Activated CD4-positive, alpha-beta memory T cell treated with anti-CD3 and anti-CD28 coated beads, Interleukin-2, amount 10 ng/mL, durations not matched to agents 7 days and 5 days (primary cell): ENCODE results near the gene MYT1. TPM values are rescaled to one million over a fixed set of nuclear protein-coding genes. Genes with fewer than 3 reads are reported as not detected.

ENCODE experiments used
- CTCF ChIA-PET: fragments of 350-600 bp; sonication (Branson Sonifier 250); formaldehyde crosslinking; loops from one replicate; lab custom pipeline; 2021; ENCODE audit warnings: antibody characterized with exemption, inconsistent platforms; lab: Charles Lee
- POLR2A ChIA-PET: fragments of 350-600 bp; sonication (Branson Sonifier 250); formaldehyde crosslinking; loops from one replicate; lab custom pipeline; 2021; ENCODE audit warnings: antibody characterized with exemption; lab: Charles Lee
- DNase-seq: peaks from one replicate; pipeline ENCODE4 v3.0.0-alpha.2; 2020
- H3K27ac Mint-ChIP-seq: one replicate; pipeline ENCODE4 v1.8.0; 2021; ENCODE audit warnings: mild to moderate bottlenecking, mixed read lengths
- H3K27me3 Mint-ChIP-seq: one replicate; pipeline ENCODE4 v1.8.0; 2021; ENCODE audit warnings: mixed read lengths
- H3K36me3 Mint-ChIP-seq: one replicate; pipeline ENCODE4 v1.8.0; 2021; ENCODE audit warnings: low read depth, mixed read lengths
- H3K4me1 Mint-ChIP-seq: one replicate; pipeline ENCODE4 v1.8.0; 2021; ENCODE audit warnings: mixed read lengths
- H3K4me3 Mint-ChIP-seq: one replicate; pipeline ENCODE4 v1.8.0; 2021; ENCODE audit warnings: mild to moderate bottlenecking, mixed read lengths
- H3K9me3 Mint-ChIP-seq: one replicate; pipeline ENCODE4 v1.8.0; 2021; ENCODE audit warnings: mixed read lengths
- total RNA-seq, 2 experiments: library from RNA; stranded (reverse); gene quantifications; one replicate each; pipeline ENCODE4 v1.2.3, GENCODE V29; 2021

The MYT1 gene
- total RNA-seq, 2 experiments from 2014 or later = not detected

DNA sequence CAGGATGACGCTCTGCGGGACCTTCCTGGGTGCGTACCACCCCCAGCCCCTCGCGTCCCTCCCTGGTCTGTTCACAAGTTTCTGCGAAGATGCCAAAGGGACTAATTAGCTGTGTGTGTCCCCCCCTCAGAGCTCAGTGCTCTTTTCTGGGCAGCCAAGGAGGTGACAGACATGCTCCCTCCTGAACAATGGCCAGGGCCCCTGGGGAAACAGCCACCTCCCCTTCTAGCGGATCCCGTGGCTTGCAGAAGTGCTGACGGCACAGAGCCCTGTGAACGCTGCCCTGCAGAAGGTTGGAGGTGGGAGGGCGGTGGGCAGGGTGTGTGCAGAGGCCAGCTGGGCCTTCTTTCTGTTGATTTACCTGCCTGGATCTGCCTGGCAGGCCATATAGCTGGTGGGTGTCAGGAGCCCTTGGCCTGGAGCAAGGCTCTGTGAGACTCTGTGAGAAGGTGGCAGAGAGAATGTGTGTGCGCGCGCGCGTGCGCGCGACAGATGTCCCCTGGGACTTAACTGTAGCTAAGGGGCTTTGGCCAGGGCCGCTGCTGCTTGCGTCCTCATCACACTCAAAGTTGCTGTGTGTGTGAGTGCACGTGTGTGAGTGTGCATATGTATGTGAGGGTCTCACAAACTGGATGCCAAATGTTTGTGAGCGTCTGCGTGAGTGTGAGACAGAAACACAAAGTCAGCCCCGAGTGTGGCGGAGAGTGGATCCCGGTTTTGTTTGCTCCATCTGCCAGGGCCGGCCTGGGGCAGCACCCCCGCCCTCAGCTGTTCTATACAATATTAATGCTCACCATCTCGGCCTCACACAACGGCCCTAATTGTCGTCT lies 3.5 kb upstream of the MYT1 start:
- ChIA-PET CTCF (no interaction called here), POLR2A (no interaction called here)
- DNase-seq = no peak
- Mint-ChIP-seq H3K4me3 (no peak overlapping the region), H3K9me3 (no peaks in the 10 kb centered on the region), H3K36me3 (no peaks in the 10 kb centered on the region), H3K4me1 (no peaks in the 10 kb centered on the region), H3K27ac (no peak overlapping the region), H3K27me3 (peaks cover 45% of the 10 kb centered on the region)

GRCh38 chr20:64161356-64162238 lies 2.7 kb upstream of the MYT1 start:
- ChIA-PET POLR2A (no interaction called here), CTCF (no interaction called here)
- Mint-ChIP-seq H3K9me3 (no peaks in the 10 kb centered on the region), H3K27ac (no peak overlapping the region), H3K36me3 (no peaks in the 10 kb centered on the region), H3K27me3 (peaks cover 45% of the 10 kb centered on the region), H3K4me3 (no peak overlapping the region), H3K4me1 (no peaks in the 10 kb centered on the region)
- peak; percentile 27 for DNase-seq

- H3K36me3 Mint-ChIP-seq = no peaks in the 10 kb centered on the region
- no peaks in the 10 kb centered on the region for H3K9me3 Mint-ChIP-seq
- no peak for DNase-seq
- no peak overlapping the region for H3K4me3 Mint-ChIP-seq
- no peak overlapping the region for H3K27ac Mint-ChIP-seq
- peaks cover 46% of the 10 kb centered on the region for H3K27me3 Mint-ChIP-seq
- no peaks in the 10 kb centered on the region for H3K4me1 Mint-ChIP-seq
- ChIA-PET POLR2A (no interaction called here), CTCF (no interaction called here)
Observed at GRCh38 chr20:64162239-64162910, 1.9 kb upstream of the MYT1 start.

- POLR2A ChIA-PET = no interaction called here
- Mint-ChIP-seq H3K27ac (no peak overlapping the region), H3K9me3 (no peaks in the 10 kb centered on the region), H3K36me3 (no peaks in the 10 kb centered on the region), H3K27me3 (peaks cover 51% of the 10 kb centered on the region), H3K4me1 (no peaks in the 10 kb centered on the region), H3K4me3 (no peak overlapping the region)
- DNase-seq = no peak
- CTCF ChIA-PET = no interaction called here
Observed at GRCh38 chr20:64163776-64164122, 503 bp upstream of the MYT1 start.

GRCh38 chr20:64165866-64166600 lies 1.8 kb downstream of the MYT1 start:
- DNase-seq = no peak
- H3K4me3 Mint-ChIP-seq = no peak overlapping the region
- H3K9me3 Mint-ChIP-seq = no peaks in the 10 kb centered on the region
- POLR2A ChIA-PET = no interaction called here
- no peaks in the 10 kb centered on the region for H3K36me3 Mint-ChIP-seq
- H3K4me1 Mint-ChIP-seq = no peaks in the 10 kb centered on the region
- no peak overlapping the region for H3K27ac Mint-ChIP-seq
- CTCF ChIA-PET = no interaction called here
- H3K27me3 Mint-ChIP-seq = peaks cover 42% of the 10 kb centered on the region

DNA sequence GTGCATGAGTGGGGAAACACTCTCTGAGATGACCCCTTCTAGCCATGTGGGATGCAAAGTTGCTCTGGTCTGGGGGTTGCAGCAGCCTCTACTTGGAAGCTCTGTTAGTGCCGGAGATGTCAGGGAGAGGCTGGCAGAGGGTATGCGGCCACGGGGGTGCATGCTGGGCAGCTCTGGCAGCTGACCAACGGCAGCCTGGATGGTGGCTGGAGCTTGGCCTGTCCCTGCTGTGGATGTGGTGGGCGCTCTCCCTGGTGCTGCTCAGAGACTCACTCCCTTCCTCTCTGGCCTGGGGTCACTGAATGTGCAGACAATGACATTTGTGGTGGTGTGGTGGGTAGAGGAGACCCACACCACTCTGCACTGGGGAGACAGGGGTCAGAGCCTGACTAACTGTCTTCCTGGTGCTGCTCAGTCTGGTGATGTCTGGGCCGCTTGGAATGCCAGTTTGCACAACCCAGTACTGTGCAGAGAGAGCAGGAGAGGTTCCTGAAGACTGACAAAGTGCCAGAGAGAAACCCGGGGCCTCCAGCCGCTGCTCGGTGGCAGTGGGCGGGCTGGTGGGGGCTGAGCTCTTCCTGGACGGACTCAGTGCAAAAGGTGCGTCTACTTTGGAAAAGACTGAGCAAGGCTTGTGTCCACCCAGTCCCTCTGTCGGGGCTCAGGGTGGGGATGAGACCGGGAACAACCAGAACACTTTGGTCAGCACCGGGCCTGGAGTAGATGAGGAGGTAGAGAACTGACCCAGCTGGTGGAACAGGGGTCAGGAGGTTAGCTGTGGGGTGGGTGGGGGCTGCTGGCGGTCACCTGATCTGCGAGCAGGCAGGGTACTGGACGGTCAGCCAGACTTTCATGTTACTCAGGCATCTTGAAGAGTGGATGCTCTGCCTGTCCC lies 2.7 kb downstream of the MYT1 start:
- Mint-ChIP-seq H3K9me3 (no peaks in the 10 kb centered on the region), H3K27me3 (peaks cover 33% of the 10 kb centered on the region), H3K36me3 (no peaks in the 10 kb centered on the region), H3K27ac (no peak overlapping the region), H3K4me3 (no peak overlapping the region), H3K4me1 (no peaks in the 10 kb centered on the region)
- ChIA-PET POLR2A (no interaction called here), CTCF (no interaction called here)
- no peak for DNase-seq

- ChIA-PET CTCF (no interaction called here), POLR2A (no interaction called here)
- Mint-ChIP-seq H3K4me1 (no peaks in the 10 kb centered on the region), H3K4me3 (no peak overlapping the region), H3K36me3 (no peaks in the 10 kb centered on the region), H3K9me3 (no peaks in the 10 kb centered on the region), H3K27me3 (peaks cover 28% of the 10 kb centered on the region), H3K27ac (no peak overlapping the region)
- no peak for DNase-seq
Observed at GRCh38 chr20:64167676-64168075, 3.4 kb downstream of the MYT1 start.

GRCh38 chr20:64168381-64169090 lies 4.3 kb downstream of the MYT1 start:
- ChIA-PET CTCF (no interaction called here), POLR2A (no interaction called here)
- no peak for DNase-seq
- no peaks in the 10 kb centered on the region for H3K4me1 Mint-ChIP-seq
- peaks cover 19% of the 10 kb centered on the region for H3K27me3 Mint-ChIP-seq
- H3K4me3 Mint-ChIP-seq = no peak overlapping the region
- H3K36me3 Mint-ChIP-seq = no peaks in the 10 kb centered on the region
- no peaks in the 10 kb centered on the region for H3K9me3 Mint-ChIP-seq
- no peak overlapping the region for H3K27ac Mint-ChIP-seq

GRCh38 chr20:64169091-64169560 lies 4.9 kb downstream of the MYT1 start:
- H3K4me1 Mint-ChIP-seq = no peaks in the 10 kb centered on the region
- no peak overlapping the region for H3K27ac Mint-ChIP-seq
- ChIA-PET POLR2A (no interaction called here), CTCF (no interaction called here)
- H3K4me3 Mint-ChIP-seq = no peak overlapping the region
- H3K9me3 Mint-ChIP-seq = no peaks in the 10 kb centered on the region
- H3K36me3 Mint-ChIP-seq = no peaks in the 10 kb centered on the region
- no peak for DNase-seq
- H3K27me3 Mint-ChIP-seq = peaks cover 16% of the 10 kb centered on the region

DNA sequence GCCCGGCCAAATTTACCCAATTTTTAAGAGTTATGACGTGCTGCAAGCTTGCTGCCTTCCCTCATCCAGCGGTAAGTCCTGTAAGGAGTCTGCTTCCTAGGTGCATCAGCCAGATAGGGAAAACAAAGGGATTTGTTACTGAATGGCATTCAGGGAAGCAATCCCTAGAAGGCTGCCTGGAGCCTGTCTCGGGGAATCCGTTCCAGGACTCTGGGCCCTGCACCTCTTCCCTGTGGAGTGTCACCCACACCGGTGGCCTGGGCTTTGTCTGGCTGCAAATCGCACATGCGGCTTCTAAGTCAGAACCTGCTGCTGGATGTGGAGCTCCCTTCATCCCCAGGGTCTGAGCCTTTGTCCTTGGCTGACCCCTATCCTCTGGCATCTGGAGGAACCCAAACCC lies 7.0 kb downstream of the MYT1 start:
- Mint-ChIP-seq H3K27ac (no peak overlapping the region), H3K4me3 (no peak overlapping the region), H3K9me3 (no peaks in the 10 kb centered on the region), H3K27me3 (peaks cover 6% of the 10 kb centered on the region), H3K4me1 (no peaks in the 10 kb centered on the region), H3K36me3 (no peaks in the 10 kb centered on the region)
- CTCF ChIA-PET = no interaction called here
- POLR2A ChIA-PET = no interaction called here
- DNase-seq = no peak

DNA sequence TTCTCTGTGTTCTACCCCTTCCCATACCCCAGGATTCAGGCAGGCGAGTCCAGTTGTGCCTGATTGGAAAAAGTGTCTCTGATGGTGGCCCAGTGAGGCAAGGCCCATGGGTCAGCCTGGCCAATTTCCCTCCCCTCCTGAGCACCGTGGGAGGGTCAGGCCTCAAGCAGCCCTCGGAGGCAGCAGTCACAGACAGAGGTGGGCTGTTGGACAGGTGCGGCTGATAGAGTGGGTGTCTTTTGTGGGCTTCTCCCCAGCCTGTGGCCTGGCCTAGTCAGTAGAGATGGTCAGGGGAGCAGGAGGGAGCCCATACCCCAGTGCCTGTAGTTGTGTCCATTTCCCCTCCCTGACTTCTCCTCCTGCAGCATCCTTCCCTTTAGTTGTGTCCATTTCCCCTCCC lies 8.9 kb downstream of the MYT1 start:
- ChIA-PET POLR2A (no interaction called here), CTCF (no interaction called here)
- no peak overlapping the region for H3K4me3 Mint-ChIP-seq
- no peak for DNase-seq
- peaks cover 3% of the 10 kb centered on the region for H3K27me3 Mint-ChIP-seq
- no peaks in the 10 kb centered on the region for H3K36me3 Mint-ChIP-seq
- H3K27ac Mint-ChIP-seq = no peak overlapping the region
- H3K4me1 Mint-ChIP-seq = no peaks in the 10 kb centered on the region
- no peaks in the 10 kb centered on the region for H3K9me3 Mint-ChIP-seq
